HG03354 (cell line): ENCODE data around the gene LOX.

Experiments
- ATAC-seq: cut with Tn5 transposase; IDR thresholded peaks from one replicate; pipeline ENCODE4 v1.9.1; 2021; ENCODE audit warnings: mild to moderate bottlenecking; ENCODE audit not compliant: unreplicated experiment, poor library complexity, severe bottlenecking

The LOX gene, protein sequence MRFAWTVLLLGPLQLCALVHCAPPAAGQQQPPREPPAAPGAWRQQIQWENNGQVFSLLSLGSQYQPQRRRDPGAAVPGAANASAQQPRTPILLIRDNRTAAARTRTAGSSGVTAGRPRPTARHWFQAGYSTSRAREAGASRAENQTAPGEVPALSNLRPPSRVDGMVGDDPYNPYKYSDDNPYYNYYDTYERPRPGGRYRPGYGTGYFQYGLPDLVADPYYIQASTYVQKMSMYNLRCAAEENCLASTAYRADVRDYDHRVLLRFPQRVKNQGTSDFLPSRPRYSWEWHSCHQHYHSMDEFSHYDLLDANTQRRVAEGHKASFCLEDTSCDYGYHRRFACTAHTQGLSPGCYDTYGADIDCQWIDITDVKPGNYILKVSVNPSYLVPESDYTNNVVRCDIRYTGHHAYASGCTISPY

DNA sequence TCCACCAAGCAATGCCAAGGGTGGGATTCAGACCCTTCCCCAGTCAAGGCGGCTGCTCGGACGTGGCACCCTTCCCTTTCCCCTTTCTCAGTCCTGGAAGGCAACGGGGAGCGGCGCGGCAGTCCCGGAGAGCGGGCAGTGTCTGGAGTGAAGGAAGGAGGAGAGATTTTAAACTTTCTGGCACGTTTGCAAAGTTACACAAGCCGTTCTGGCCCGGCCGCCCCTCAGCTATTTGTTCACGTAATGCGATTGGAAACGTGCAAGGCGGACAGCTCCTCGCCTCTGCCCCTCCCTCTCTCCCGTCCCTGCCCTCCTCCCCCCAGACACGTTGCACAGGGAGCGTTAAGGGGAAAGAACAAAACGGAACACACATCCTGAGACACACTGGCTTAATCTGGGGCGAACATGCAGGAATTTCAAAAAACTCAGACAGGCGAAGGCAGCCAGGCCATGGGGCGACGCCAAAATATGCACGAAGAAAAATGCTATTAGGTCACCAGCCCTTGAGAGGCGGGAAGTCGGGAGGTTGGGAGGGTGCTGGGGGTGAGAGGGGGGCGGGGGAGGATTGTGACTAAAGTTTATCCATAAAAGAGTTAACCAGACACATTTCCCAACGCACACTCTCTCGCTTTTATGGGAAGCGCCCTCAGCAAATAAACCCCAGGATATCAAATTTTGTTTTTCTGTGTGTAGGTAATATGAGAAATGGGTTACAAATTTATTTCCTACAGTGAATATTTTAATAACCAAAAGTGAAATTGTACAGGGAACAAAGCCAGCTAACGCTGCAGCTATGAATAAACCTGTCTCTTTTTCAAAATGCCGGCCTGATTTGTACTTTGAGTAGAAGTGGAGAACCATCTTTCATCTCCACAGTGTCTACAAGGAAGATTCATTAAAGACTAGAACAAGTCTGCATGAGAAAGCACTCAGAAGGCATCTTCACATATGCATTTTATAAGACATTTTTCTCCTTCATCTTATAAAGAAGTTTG is at the start of gene LOX:
Gene LOX, minus strand, starts transcription at position 144 of the 995 bp plus-strand sequence. CDS start 274 bp downstream, outside the sequence.
- ATAC-seq, result peak; percentile 21

DNA sequence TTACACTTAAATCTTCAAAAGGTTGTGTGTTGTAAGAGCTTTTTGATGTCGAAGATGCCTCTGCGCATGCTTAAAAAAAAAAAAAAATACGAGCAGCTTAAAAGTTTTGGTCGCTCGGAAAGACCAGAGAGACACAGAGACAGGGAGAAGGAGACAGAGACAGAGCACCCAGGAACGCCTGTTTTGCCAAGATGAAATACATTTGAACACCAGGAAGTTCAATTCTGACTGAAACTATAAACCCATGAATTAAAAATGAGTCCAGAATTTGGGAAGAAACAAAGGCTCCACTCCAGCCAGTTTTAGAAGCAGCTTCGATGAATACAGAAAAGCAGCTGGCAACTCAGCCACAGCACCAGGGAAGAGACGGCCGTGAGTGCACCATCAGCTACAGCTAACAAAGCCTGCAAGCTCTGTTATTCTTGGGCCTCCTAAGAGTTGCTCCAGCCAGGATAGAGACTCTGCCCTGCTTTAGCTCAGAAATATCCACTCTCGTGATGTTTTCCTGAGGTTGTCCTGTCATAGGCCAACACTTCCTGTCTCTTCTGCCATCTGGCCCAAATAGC is 48.8 kb upstream of the LOX start:
- ATAC-seq, result no peak

DNA sequence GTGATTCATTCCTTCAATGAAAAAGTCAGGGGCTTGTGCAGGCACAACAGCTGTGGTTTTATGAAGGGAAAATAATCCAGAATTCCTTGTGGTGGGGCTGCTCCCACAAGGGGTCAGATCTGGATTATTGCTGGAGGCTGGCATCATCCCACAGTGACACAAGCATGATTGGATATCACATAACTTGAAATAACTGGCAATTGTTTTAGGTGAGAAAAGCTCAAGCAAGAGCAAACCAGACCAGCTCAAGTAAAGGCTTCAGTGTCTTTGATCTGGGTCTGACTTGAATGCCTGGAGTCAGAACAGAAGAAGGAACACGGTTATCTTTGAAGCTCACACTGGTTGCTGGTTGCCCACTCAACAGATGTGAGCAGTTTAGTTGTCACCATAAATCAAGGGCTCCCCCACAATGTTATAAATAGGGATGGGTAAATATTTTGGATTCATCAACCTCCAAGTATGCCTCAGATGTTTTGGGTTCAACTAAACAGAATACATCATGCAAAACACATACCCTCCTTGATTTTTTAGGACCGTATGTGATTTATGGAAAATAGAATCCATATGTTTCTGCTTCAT is 48.2 kb upstream of the LOX start:
- no peak for ATAC-seq

DNA sequence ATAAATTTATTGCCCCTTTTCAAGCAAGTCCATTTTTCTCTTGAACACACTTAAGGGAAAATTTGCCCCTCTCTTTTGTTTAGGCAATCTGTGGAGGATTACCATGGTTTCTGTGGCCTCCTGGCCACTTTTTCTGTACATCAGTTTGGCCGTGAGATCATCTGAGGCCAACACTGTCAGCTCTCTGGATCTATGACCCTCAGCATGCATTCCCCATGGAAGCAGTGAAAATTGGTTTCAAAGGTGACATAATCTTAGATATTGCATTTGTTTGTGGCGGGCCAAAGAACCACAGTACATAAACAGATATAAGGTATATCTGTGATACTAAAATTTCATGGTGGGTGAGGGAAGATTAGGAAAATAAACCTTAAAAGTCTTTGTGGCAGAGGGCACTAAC is 46.7 kb upstream of the LOX start:
- ATAC-seq, result no peak

DNA sequence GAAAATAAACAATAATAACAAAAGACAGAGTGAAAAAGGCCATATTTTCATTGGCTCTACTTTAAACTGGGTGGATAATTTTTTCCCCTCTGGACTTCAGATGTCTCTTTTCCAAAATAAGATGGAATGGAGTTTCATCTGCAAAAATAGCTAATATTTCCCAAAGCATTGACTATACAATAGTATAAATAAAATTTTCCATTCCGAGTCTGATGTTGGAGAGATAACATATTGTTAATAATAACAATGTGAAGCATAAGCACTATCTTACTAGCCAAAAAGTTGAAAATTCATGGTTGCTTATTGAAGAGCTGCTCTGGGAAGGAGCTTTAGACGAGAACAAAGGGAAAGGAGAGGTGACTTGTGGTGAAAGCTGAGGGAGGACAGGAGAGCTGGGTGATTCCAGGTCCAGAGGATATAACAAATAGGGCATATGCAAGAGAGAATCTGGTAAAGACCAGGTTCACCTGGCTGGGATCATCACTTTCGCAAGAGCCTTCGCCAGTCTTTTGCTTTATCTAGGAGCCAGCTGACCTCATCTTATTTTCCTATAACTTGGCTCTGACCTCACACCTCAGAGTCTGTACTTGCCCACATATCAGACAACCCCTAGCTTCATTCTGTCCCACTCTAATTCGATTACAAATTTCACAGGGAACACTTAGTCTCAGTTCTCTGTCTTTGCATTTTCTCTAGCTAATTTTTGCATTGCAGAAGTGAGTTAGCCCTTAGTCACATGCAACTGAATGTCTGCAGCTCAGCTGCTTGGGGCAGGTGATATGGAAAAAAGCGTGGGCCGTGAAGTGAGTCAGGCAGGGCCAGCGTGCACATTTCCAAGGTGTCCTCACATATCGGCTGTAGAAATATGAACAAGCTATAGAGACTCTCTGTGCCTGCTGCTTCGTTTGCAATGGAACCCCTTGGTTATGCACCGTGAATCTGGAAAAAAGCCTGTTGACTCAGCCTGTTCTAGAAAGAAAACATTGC is 43.7 kb upstream of the LOX start:
- ATAC-seq, result no peak

DNA sequence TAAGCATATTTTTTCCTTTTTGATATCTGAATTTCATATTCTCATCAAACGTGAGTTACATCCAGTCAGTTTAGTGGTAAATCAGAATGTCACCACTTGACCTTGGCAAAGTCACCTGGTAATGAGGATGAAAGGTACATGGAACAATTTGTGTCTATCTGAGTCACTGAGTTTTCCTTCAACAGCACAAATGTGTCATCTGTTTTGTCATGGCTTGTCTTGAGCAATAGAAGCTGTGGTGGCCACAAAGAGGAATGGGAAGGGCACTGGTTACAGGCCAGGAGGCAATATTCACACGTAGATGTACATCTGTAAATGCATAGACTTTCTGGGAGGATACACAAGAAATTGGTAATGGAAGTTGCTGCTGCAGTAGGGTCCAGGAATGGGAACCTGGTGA is 42.9 kb upstream of the LOX start:
- ATAC-seq, result no peak

DNA sequence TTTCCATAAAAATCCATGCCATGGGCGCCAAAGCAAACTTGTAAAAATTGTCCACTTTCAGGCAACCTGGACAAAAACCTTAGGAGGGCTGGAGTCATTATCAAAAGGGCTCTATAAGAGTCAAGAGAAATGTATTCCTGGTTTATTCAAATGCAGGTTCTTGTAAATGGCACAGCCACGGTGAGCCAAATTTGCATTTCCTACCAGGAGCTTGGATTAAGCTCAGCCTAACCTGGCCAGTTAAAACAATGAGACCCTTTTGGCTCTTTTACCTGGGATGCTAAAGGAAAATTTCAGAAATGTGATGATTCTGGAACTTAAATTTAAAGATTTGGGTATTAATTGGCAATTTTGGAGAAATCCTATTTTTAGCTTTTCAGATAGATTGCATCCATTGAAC is 42.4 kb upstream of the LOX start:
- ATAC-seq, result no peak

DNA sequence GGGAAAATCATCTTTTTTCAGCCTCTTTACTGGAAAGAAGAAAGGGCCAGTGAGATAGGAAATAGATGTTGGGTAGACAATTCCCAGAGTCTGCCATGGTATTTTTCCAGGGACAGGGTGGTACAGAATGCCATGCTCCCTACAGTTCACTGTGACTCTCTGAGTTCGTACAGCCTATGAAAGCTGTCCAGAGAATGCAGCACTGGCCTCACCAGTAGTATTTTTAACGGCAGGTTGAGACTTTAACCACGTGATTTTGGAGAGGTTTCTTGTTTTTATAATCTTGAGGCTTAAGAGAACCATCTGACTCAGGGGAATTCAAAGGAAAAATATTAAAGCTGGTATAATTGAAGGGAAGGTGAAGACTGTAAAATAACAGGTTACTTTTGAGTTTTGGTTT is 41.1 kb upstream of the LOX start:
- no peak for ATAC-seq

DNA sequence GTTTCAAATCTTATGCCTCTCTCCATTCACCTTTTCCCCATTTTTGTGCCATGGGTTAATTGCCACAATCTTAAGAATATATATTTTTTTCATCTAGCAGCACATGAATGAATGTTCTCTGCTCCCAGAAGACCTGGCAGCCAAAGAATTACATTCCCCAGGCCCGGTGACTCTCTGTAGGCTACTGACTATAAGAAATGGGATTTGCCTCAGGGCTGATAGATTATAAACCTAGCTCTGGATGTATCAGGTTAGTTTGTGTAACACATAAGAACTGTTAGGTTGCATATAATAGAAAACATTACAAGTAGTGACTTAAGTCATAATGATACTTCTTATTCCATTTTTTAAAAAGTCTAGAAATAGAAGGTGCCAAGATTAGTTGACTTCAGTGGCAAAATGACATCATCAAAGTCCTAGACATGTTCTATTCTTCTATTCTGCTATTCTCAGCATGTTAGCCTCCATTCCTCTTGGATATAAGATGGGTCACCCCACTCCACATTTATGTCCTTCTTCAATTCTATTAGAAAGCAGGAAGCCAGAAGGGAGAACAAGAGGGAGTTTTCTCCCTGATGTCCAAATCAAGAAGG is 40.4 kb upstream of the LOX start:
- no peak for ATAC-seq

DNA sequence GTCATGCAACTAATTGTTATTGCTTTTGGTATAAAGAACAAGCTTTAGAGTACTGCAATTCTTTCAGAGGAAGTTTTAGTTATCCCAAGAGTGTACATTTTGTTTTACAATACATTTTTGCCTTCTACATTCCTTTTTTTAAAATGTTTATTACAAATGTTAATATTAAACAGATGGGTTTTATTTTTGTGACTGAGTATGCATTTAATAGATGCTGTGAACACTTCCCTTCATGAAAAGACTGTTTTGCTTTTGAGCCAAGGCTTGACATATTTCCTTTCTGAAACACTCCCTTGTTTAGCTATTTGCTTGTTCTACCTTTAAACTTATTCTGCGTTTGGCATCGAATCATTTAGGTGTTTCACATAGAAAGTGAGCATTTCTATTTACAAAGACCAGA is 36.4 kb upstream of the LOX start:
- no peak for ATAC-seq

DNA sequence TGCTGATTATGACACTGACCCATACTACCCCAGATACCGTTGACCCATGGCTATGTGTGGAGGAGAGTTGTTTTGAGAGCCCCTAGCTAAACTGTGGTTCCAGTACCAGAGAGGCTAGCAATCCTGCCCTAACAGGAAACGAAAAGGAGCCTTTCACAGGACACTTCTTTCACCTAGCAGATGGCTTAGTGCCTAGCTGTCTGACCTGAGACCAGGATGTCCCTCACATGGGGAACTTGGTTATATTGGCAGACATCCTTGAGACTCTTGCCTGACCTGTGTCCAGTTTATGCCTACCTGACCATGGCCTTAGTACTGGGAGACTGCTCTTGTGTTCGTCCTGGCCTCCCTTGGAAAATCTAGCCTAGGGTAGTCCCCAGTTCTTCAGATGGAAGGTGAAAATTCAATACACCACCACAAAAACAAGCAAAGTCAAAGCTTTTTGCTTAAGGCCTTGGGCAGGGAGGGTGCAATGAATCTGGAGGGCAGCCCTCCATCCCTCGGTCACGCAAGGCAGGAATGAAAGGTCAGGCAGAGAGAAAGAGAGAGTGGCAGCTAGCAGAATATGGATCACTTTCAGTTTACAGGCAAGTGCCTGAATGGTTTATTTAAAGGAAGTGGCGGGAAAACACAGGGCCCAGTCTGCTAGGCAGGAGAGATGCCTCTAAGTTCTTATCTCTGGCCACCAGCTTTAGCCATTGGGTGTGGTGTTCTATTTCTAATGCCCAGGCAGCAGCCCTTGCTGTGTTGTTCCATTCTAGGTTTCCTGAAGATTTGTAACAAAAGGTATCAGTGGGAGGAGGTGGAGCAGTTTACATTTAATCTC is 34.9 kb upstream of the LOX start:
- ATAC-seq, result no peak

DNA sequence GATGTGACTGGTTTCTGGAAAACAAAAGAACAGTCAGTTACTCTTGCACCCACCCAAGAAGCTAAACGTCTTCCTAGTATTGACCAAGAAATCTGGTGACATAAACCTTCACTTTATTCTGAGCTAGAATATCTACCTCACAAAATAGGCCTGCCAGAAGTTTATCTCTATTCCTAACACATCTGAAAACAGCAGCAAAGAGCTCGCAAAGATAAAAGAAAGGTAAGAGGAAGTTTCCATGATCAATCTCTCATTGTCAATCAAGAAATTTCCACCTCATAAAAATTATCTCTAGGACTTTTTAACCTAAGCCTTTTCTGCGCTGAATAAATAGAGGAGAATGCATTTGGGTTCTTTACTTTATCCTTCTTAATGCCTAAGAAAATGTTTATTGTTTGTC is 34.0 kb upstream of the LOX start:
- ATAC-seq, result no peak

DNA sequence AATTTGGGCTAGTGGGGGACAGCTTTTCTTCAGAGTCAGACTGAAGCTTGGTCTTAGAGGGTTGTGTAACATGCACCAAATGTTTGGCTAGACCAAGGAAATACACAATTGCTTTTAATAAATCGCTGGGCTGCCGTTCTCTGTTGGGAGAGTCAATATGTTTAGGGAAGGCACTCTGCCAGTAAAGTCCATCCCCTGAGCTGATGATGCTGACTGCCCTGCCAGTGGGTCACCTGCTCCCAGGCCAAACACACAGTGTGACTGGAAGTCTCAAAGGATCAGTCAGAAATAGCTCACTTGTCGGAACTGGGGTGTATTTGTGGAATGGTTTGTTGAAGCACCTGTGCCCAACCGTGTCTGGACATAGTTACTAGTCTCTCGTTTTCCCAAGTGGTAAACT is 33.4 kb upstream of the LOX start:
- ATAC-seq, result no peak

DNA sequence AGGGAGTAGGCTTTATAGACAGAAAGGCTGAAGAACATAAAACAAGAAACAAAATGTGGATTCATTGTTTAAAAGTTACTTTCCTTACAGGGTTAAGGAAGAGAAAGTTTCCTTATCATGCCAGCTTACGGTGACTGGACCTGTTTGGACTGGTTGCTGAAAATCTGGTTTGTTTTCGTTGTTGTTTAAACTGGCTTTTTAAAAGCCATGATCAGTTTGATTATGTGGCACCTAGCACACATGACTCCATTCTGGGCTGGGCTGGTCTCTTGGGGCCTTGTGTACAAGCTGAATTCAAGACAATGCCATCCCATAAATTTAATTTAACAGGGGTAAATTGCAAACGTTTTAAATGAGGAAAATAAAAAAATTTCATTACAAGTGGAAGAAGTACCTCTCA is 32.9 kb upstream of the LOX start:
- ATAC-seq, result no peak

DNA sequence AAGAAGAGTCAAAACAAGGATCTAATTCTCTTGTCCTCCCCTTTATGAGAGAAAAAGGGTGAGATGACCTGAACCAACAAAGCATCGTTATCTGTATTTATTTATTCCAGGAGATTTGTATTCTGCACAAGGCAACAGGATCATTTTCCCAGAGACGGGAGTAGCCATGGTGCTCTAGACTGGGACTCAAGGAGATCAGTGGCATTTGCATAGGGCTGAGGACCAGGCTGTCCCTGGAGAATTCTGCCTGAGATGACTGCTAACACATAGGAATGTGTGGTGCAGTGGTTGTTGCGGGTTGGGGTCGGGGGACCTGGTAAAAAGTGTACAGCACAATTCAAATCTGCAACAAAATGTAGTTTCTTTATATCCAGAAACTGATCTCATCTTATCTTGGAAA is 29.0 kb upstream of the LOX start:
- no peak for ATAC-seq

DNA sequence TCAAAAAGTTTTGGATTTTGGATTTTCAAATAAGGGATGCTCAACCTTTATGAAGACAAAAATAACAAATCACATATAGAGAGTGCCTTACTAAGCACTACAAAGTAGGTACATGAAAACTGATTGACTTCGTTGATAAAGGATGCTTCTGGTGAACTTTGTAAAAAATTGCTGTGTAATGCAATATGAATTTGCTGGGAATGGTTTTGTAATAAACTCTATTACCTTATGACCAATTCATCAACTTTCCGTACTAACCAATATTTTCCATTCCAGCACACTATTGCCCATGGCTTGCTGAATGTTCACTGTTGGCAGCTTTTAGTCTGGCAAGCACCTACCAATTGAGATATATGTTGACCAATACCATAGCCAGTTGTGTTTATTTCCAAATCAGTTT is 27.9 kb upstream of the LOX start:
- ATAC-seq, result no peak

DNA sequence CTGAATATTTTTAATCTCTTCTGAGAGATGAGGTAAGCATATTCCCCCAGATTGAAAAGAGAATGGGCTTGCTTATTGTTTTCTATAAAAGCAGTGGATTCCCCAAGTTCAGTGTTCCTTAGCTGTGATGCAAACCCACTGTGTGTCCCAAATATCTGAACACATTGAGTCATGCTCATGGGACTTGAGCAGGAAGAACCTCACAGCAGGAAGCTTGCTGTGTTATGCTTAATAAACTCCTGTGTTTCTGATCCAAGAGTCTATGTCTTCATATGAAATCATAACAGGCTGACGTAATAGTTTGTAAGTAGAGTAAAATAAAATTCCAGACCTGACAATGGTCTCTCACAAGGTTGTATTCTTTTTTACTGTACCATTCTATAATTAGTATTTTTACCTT is 24.8 kb upstream of the LOX start:
- ATAC-seq, result no peak
